NCI-H446 treated with DMSO at 0.1 percent for 48 hours (cell line): Measurements from ENCODE around the gene RNF6.
"Not testable (repeated sequence)": the region's sequence is repeated elsewhere in the genome, so short reads cannot be mapped to it uniquely, and the experiment has no call there.

Experiments
- DNase-seq: peaks from one replicate; lab custom pipeline; 2025; lab: John Stamatoyannopoulos, UW

The RNF6 gene

GRCh38 chr13:26221721-26222519 lies at the start of gene RNF6:
TSS of gene RNF6 (minus strand) at chr13:26222314. CDS start at chr13:26219649, 2,665 bp downstream.
- peak; percentile 94 for DNase-seq

DNA sequence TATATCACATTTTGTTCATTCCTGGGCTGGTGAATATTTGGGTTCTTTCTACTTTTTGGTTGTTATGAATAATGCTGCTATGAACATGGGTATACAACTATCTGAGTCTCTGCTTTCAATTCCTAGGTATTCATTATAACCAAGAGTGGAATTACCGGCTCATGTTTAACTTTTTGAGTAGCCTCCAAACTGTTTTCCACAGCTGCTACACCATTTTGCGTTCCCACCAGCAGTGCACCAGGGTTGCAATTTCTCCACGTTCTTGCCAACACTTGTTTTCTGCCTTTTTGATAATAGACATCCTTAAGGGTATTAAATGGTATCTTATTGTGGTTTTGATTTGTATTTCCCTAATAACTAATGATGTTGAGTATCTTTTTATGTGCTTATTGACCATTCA lies 48.6 kb upstream of the RNF6 start:
- no peak for DNase-seq

DNA sequence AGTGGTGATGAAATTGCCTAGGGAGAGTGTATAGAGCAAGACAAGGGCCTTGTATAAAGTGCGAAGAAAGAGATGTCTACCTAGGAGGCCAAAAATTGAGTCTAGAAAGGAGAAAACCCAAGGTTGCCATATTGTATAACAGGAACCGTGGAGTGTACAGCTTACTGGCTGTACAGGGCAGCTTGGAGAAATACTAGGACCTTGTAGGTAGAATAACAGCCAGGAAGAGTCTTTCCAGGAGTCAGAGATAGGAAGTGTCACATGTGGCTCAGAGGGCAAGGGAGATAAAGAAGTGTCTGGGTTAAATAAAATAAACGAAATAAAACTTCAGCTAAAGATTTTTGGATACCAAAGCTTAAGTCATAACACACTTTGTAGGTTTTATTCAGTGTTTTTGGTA lies 44.2 kb upstream of the RNF6 start:
- DNase-seq: no peak

- no peak for DNase-seq
These were observed 40.0 kb upstream of the RNF6 start for GRCh38 chr13:26262156-26262555.

DNA sequence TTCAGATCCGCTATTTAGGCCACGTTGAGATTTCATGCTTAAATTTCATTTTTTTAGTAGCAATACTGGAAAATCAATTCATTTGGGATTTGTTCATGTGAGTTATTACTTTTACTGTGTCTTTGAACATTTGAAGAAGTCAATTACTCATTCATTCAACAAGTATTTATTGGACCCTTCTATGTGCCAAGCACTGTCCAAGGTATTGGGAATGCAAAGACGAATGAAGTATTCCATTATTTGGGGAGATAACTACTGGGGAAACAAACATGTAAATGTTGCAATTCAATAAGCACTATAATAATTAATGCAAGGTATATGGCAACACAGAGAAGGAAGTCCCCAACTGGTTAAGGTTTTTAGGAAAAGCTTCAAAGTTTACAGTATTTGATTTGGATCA lies 37.5 kb upstream of the RNF6 start:
- no peak for DNase-seq

DNA sequence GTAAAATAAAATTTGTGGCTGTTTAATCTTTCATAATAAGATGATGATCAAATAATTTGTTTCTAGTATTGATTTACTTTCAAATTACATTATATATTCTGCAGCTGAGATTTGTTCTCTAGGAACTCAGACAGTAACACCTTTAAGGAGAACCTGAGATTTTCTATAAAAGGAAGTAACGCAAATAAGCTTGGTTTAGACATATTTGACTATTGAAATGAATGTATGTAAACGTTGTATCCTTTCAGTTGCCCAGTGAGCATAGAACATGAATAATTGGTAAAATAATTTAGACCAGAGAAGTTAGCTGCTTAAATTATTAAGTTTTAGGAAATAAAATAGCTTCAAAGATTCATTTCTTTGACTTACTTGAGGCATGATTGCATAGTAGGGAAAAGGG lies 34.9 kb upstream of the RNF6 start:
- DNase-seq: no peak

GRCh38 chr13:26255691-26256277 lies 33.7 kb upstream of the RNF6 start:
- DNase-seq: no peak

DNA sequence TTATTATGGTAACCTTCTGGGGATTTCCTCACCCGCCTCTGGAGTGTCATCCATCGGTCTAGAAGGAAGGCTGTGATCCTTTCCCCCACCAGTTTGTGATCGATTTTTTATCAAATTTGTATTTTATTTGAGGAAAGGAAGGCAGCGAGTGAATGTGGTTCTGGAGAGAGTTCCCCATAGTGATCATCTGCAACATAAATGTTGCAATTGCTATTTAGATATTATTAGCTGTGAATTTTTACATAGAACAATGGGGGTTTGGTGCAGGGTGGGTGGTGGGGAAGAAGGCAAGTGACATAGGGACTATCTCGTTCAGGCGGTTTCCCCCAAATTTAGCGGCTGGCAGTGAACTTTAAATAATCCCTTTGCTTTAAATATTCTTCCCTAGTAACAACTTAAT lies 33.0 kb upstream of the RNF6 start:
- no peak for DNase-seq

DNA sequence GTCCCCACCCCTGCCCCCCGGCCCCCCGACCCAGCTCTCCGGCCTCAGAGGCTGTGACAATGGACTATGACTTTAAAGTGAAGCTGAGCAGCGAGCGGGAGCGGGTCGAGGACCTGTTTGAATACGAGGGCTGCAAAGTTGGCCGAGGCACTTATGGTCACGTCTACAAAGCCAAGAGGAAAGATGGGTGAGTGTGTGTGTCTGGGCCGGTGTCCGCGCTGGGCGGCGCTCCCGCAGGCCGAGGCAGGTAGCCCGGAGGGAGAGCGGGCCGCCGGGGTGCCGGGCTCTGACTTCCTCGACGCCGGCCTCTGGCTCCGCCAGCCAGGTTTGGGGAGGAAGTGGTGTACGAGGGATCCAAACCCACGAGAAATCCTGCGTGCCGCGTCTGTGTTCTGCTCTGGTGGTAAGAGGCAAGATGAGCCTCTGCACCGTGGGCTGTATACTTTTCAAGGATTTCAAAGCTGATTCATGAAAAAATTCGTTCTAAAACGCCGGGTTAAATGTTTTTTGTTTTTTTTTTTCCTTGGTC lies 32.5 kb upstream of the RNF6 start:
- DNase-seq: no peak

DNA sequence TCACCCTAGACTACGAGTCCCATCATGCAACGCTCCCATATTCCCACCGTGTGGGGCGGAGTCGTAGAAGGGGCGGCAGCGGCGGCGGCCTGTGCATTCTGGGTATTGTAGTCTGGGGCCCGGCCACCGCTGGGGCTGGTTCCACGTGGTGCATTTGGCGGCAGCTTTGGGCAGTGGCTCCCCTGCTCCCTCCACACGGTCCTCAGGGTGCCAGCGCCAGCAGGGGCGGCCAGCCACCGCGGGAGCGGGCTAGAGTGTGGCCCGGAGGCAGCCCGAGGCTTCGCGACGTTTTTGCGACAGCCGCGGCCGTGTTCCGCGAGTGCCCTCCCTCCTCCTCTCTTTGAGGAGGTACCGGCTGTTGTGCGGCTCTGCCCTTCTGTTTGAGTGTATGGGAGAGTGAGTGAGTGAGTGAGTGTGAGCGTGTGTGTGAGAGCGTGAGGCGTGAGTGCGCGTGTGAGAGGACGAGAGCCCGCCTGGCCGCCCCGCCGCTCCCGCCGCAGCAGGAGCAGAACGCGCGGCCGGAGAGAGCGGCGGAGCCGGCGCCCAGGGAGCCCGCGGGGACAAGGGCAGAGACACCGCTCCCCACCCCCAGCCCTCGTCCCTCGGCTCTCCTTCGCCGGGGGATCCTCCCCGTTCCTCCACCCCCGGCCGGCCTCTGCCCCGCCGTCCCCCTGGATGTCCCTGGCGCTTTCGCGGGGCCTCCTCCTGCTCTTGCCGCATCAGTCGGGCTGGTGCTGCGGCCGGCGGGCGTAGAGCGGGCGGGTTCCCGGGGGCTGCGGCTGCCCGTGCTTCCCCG lies 31.9 kb upstream of the RNF6 start, which contains the start of gene CDK8:
Gene CDK8, plus strand, starts transcription at position 343 of the 796 bp plus-strand sequence. CDS start 513 bp downstream, outside the sequence.
- DNase-seq: peak; percentile 82

- DNase-seq: no peak
These were observed 31.2 kb upstream of the RNF6 start for GRCh38 chr13:26253262-26253786.

- DNase-seq: not testable (repeated sequence)
These were observed 29.9 kb upstream of the RNF6 start for GRCh38 chr13:26252006-26252405.

- no peak for DNase-seq
These were observed 27.4 kb upstream of the RNF6 start for GRCh38 chr13:26249551-26249950.

- DNase-seq: no peak
These were observed 25.5 kb upstream of the RNF6 start for GRCh38 chr13:26247608-26248007.

DNA sequence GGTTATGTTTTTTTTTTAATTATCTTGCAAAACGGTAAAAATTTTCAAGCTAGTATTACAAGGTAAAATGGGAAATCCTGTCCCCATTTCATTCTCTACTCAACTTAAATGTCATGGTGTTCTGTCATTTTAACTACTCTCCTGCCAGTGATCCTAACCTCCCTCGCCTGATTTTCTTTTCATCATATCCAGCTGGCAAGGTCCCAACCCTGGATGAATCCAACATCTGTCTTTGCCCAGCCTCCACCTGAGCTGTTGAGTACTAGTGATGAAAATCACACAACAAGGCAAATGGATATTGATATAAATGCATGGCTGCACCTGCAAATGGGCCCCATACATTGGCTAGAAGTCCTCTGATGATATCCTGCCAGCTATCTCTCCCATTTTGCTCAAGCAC lies 24.9 kb upstream of the RNF6 start:
- no peak for DNase-seq

GRCh38 chr13:26246154-26246553 lies 24.0 kb upstream of the RNF6 start:
- DNase-seq: no peak

DNA sequence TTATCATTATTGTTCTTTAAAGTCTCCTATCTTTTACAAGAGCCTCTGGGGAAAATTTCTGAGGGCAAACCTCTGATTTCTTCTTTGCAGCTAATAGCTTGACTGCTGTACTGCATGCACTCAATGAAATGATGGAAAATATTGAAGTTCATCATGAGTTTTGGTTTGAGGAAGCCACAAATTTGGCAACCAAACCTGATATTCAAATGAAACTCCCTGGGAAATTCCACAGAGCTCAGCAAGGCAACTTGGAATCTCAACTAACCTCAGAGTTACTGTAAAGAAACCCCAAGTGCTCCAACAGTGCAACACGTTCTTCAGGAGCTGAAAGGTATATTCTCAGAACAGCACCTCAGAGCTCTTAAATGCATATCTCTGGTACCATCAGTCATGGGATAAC lies 14.2 kb upstream of the RNF6 start:
- DNase-seq: no peak

- DNase-seq: no peak
These were observed 8.6 kb upstream of the RNF6 start for GRCh38 chr13:26230703-26231102.

DNA sequence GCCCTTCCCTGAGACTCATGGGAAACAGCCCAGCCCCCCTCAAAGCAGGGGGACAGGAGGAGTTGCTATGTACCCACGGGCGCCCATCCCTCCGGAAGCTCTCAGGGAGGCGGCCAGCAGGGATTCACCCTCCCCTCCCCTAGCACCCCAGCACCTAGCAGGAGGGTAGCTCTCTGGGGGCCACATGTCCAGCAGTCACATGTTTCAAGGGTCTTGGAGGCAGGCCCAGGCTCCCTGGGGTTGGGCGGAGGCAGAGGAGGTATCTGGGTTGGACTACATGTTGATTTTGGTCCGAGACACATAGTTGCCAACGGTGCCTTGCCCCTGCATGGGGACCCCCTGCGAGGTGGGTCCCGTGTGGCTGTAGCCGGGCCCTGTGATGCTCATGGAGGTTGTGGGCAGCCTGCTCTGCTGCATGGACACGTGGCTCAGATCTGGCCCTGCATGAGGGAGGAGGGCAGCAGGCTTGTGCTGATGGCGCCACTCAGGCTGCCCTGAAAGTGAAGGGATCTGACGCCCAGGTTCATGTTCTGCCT lies 7.0 kb upstream of the RNF6 start:
- DNase-seq: no peak

GRCh38 chr13:26228096-26228495 lies 6.0 kb upstream of the RNF6 start:
- DNase-seq: peak; percentile 92

- peak; percentile 32 for DNase-seq
These were observed 5.3 kb upstream of the RNF6 start for GRCh38 chr13:26227166-26227971.
